ENCODE measurements around the gene UGDH.

- TF ChIP-seq CTCF (IDR thresholded peaks at IDR 0.05) (no peak), POLR2A (IDR thresholded peaks at IDR 0.05) (no peak), EP300 (IDR thresholded peaks at IDR 0.05) (no peak)
These were observed 38.8 kb upstream of the UGDH start for GRCh38 chr4:39565878-39566600.
